ENCODE results near the gene RBBP8. TPM values are rescaled to one million over a fixed set of nuclear protein-coding genes. Genes with fewer than 3 reads are reported as not detected.

RBBP8 gene
- total RNA-seq, 2 donors from 2014 or later: 30.9 to 32.6 TPM

DNA sequence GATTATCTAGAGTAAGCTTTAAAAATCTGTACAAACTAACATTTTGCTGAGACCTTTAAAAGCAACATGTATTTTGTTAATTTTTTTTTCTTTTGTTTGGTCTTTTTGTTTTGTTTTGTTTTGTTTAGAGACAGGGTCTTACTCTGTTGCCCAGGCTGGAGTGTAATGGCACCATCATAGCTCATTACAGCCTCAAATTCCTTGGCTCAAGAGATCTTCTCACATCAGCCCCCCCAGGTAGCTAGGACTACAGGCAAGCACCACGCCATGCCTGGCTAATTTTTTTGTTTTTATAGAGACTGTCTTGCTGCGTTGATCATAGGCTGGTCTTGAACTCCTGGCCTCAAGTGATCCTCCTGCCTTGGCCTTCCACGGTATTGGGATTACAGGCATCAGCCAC lies 23.1 kb downstream of the RBBP8 start:
- ATAC-seq: no peak
- no peak for DNase-seq
- Histone ChIP-seq H3K27ac (no peak overlapping the region), H3K4me1 (no peaks in the 10 kb centered on the region), H3K27me3 (no peaks in the 10 kb centered on the region), H3K36me3 (replicated peaks in 1 of 2; ENCODE audit: insufficient read depth in 1 of 2, low read depth in 2 of 2) (peaks cover 0 to 10% of the 10 kb centered on the region in 2 donors), H3K9me3 (no peaks in the 10 kb centered on the region), H3K4me3 (no peak overlapping the region)
- 98 to 99% methylated on average over 3 of the region's 3 CpGs for WGBS, 2 donors
- TF ChIP-seq, protein P1, sequence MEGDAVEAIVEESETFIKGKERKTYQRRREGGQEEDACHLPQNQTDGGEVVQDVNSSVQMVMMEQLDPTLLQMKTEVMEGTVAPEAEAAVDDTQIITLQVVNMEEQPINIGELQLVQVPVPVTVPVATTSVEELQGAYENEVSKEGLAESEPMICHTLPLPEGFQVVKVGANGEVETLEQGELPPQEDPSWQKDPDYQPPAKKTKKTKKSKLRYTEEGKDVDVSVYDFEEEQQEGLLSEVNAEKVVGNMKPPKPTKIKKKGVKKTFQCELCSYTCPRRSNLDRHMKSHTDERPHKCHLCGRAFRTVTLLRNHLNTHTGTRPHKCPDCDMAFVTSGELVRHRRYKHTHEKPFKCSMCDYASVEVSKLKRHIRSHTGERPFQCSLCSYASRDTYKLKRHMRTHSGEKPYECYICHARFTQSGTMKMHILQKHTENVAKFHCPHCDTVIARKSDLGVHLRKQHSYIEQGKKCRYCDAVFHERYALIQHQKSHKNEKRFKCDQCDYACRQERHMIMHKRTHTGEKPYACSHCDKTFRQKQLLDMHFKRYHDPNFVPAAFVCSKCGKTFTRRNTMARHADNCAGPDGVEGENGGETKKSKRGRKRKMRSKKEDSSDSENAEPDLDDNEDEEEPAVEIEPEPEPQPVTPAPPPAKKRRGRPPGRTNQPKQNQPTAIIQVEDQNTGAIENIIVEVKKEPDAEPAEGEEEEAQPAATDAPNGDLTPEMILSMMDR (IDR thresholded peaks at IDR 0.05): no peak
- TF ChIP-seq POLR2A (IDR thresholded peaks at IDR 0.05): no peak
- intact Hi-C loops (cut with DNase I): no loop called here

DNA sequence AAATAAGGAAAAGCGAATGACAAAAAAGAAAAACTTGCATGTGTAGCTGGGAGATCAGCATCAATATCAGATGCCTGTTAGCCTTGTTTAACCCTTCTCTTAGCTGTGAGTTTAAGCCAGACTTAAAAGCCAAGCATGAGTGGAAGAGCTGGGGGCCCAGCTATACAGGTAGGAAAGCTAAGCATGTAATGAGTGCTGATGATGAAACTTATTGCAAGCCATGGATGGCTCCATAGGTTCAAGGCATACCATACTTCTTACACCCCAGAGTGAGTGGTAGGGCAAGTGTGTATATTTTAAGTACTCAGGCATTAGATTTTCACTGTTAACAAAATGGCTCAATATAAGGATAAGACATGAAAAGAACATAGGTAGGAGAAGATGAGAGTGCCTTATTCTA lies 28.0 kb downstream of the RBBP8 start:
- Histone ChIP-seq H3K9me3 (no peaks in the 10 kb centered on the region), H3K36me3 (replicated peaks in 1 of 2; ENCODE audit: insufficient read depth in 1 of 2, low read depth in 2 of 2) (no peaks in the 10 kb centered on the region), H3K4me1 (no peaks in the 10 kb centered on the region), H3K27me3 (no peaks in the 10 kb centered on the region), H3K4me3 (no peak overlapping the region), H3K27ac (no peak overlapping the region)
- DNase-seq (no peak), ATAC-seq (no peak)
- intact Hi-C loops (cut with DNase I): no loop called here
- WGBS, 2 donors: 86 to 97% methylated on average over 1 of the region's 1 CpG
- TF ChIP-seq, protein P1 (IDR thresholded peaks at IDR 0.05): no peak
- TF ChIP-seq POLR2A (IDR thresholded peaks at IDR 0.05): no peak

GRCh38 chr18:22962004-22962403 lies 28.9 kb downstream of the RBBP8 start:
- Histone ChIP-seq H3K36me3 (replicated peaks in 1 of 2; ENCODE audit: insufficient read depth in 1 of 2, low read depth in 2 of 2) (no peaks in the 10 kb centered on the region), H3K27me3 (no peaks in the 10 kb centered on the region), H3K4me1 (no peaks in the 10 kb centered on the region), H3K4me3 (no peak overlapping the region), H3K27ac (no peak overlapping the region), H3K9me3 (no peaks in the 10 kb centered on the region)
- intact Hi-C loops (cut with DNase I): no loop called here
- ATAC-seq (no peak), DNase-seq (no peak)
- TF ChIP-seq, protein P1 (IDR thresholded peaks at IDR 0.05): no peak
- no peak for TF ChIP-seq POLR2A (IDR thresholded peaks at IDR 0.05)

DNA sequence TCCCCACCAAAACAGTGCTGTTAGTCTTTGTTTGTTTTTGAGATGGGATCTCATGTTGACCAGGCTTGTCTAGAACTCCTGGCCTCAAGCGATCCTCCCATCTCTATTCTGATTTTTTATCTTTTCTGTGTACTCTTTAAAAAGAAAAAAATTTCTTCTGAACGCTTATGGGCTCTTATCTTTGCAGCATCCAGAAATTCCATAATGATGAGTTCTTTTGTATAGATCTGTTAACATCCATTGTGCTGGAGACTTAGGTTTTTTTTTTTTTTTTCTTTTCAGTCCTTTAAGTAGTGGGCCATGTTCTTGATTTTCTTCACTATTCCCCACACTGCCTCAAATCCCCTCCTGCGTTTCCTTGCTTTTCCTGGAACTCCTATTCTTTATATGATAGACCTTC lies 31.0 kb downstream of the RBBP8 start:
- intact Hi-C loops (cut with DNase I): no loop called here
- 56 to 62% methylated on average over 3 of the region's 3 CpGs for WGBS, 2 donors
- TF ChIP-seq, protein P1 (IDR thresholded peaks at IDR 0.05): no peak
- TF ChIP-seq POLR2A (IDR thresholded peaks at IDR 0.05): no peak
- no peak overlapping the region for H3K4me3 ChIP-seq
- H3K36me3 ChIP-seq (replicated peaks in 1 of 2; ENCODE audit: insufficient read depth in 1 of 2, low read depth in 2 of 2): no peaks in the 10 kb centered on the region
- H3K27ac ChIP-seq: no peak overlapping the region
- H3K9me3 ChIP-seq: no peaks in the 10 kb centered on the region
- H3K27me3 ChIP-seq: no peaks in the 10 kb centered on the region
- DNase-seq (no peak), ATAC-seq (no peak)
- H3K4me1 ChIP-seq: no peaks in the 10 kb centered on the region

- no peak overlapping the region for H3K4me3 ChIP-seq
- H3K9me3 ChIP-seq: no peaks in the 10 kb centered on the region
- no peak for TF ChIP-seq POLR2A (IDR thresholded peaks at IDR 0.05)
- TF ChIP-seq, protein P1 (IDR thresholded peaks at IDR 0.05): no peak
- intact Hi-C loops (cut with DNase I): no loop called here
- H3K27ac ChIP-seq: no peak overlapping the region
- ATAC-seq: no peak
- no peaks in the 10 kb centered on the region for H3K4me1 ChIP-seq
- no peak for DNase-seq
- H3K27me3 ChIP-seq: no peaks in the 10 kb centered on the region
- H3K36me3 ChIP-seq (replicated peaks in 1 of 2; ENCODE audit: insufficient read depth in 1 of 2, low read depth in 2 of 2): no peaks in the 10 kb centered on the region
These were observed 31.6 kb downstream of the RBBP8 start for GRCh38 chr18:22964722-22965121.
